T-helper 2 cell (primary cell): ENCODE results near the gene SERTM1.
A peak's percentile ranks its signal among the peaks of the same experiment; 100 is the strongest.

ENCODE experiments used
- DNase-seq, 5 experiments: peaks; one replicate each; pipeline versions ENCODE4 v3.0.0 to v3.0.0-alpha.2; 2012 to 2022

Gene SERTM1

GRCh38 chr13:36712290-36712689 is 38.5 kb downstream of the SERTM1 start:
- no peak for DNase-seq

- no peak for DNase-seq
Measured at GRCh38 chr13:36712770-36713169, 39.0 kb downstream of the SERTM1 start.

GRCh38 chr13:36713887-36714286 is 40.1 kb downstream of the SERTM1 start:
- no peak for DNase-seq

- DNase-seq: no peak
Measured at GRCh38 chr13:36715841-36716240, 42.0 kb downstream of the SERTM1 start.

- no peak for DNase-seq
Measured at GRCh38 chr13:36717017-36717416, 43.2 kb downstream of the SERTM1 start.

GRCh38 chr13:36717966-36718545 is 44.2 kb downstream of the SERTM1 start:
- DNase-seq: no peak

- no peak for DNase-seq
Measured at GRCh38 chr13:36718686-36719085, 44.9 kb downstream of the SERTM1 start.

GRCh38 chr13:36724141-36724540 is 50.3 kb downstream of the SERTM1 start:
- DNase-seq: no peak

GRCh38 chr13:36725936-36726335 is 52.1 kb downstream of the SERTM1 start:
- DNase-seq: no peak

- DNase-seq: no peak
Measured at GRCh38 chr13:36728006-36728405, 54.2 kb downstream of the SERTM1 start.

- DNase-seq: peak in 1 of 5 experiments; percentile 24
Measured at GRCh38 chr13:36736119-36736726, 62.4 kb downstream of the SERTM1 start.

GRCh38 chr13:36737524-36738083 is 63.8 kb downstream of the SERTM1 start:
- no peak for DNase-seq

- no peak for DNase-seq
Measured at GRCh38 chr13:36745436-36745835, 71.6 kb downstream of the SERTM1 start.

GRCh38 chr13:36746051-36746450 is 72.2 kb downstream of the SERTM1 start:
- no peak for DNase-seq
